HEK293T (cell line): ENCODE data around the gene MAP9.

Source experiments
- ARNT ChIP-seq: fragments of 450-650 bp; IDR thresholded peaks from 2 replicates; pipeline ENCODE4 v1.6.1; 2017; ENCODE audit warnings: mild to moderate bottlenecking
- BHLHE40 ChIP-seq: fragments of 450-650 bp; IDR thresholded peaks from 2 replicates; pipeline ENCODE4 v1.6.1; 2016; ENCODE audit warnings: mild to moderate bottlenecking, moderate library complexity, borderline replicate concordance
- CTBP1 ChIP-seq: fragments of 450-650 bp; IDR thresholded peaks from 2 replicates; pipeline ENCODE4 v1.6.1; 2016; ENCODE audit warnings: borderline replicate concordance
- ELF4 ChIP-seq: fragments of 450-650 bp; IDR thresholded peaks from 2 replicates; pipeline ENCODE4 v1.6.1; 2017; ENCODE audit warnings: antibody characterized with exemption
- FOXA1 ChIP-seq: fragments of 450-650 bp; IDR thresholded peaks from 2 replicates; pipeline ENCODE4 v1.6.1; 2016; ENCODE audit warnings: mild to moderate bottlenecking
- FOXK2 ChIP-seq: fragments of 450-650 bp; IDR thresholded peaks from 2 replicates; pipeline ENCODE4 v1.6.1; 2016; ENCODE audit warnings: mild to moderate bottlenecking
- FOXM1 ChIP-seq: fragments of 450-650 bp; IDR thresholded peaks from 2 replicates; pipeline ENCODE4 v1.6.1; 2017; ENCODE audit warnings: mild to moderate bottlenecking, borderline replicate concordance
- HDGF ChIP-seq: fragments of 450-650 bp; IDR thresholded peaks from 2 replicates; pipeline ENCODE4 v1.6.1; 2017; ENCODE audit warnings: antibody characterized with exemption, borderline replicate concordance
- LEF1 ChIP-seq: fragments of 450-650 bp; IDR thresholded peaks from 2 replicates; pipeline ENCODE4 v1.6.1; 2017; ENCODE audit warnings: mild to moderate bottlenecking, borderline replicate concordance
- NFRKB ChIP-seq: fragments of 450-650 bp; IDR thresholded peaks from 2 replicates; pipeline ENCODE4 v1.6.1; 2016; ENCODE audit warnings: mild to moderate bottlenecking, moderate library complexity
- SP1 ChIP-seq: fragments of 450-650 bp; IDR thresholded peaks from 2 replicates; pipeline ENCODE4 v1.6.1; 2017
- TARDBP ChIP-seq: fragments of 450-650 bp; IDR thresholded peaks from 2 replicates; pipeline ENCODE4 v1.6.1; 2016
- ZNF384 ChIP-seq: fragments of 450-650 bp; IDR thresholded peaks from 2 replicates; pipeline ENCODE4 v1.6.1; 2016

- TF ChIP-seq TARDBP (no peak), BHLHE40 (no peak), FOXK2 (no peak), FOXM1 (no peak), ARNT (no peak), LEF1 (no peak), CTBP1 (no peak), ZNF384 (no peak), HDGF (no peak), FOXA1 (no peak), NFRKB (no peak), ELF4 (no peak), SP1 (no peak)
These were observed 36.7 kb upstream of the MAP9 start for GRCh38 chr4:155413451-155413850.
